GM12892 (cell line): Measurements from ENCODE around the gene RPS27.

ENCODE experiments used
- POLR2A ChIP-seq: IDR thresholded peaks from 2 replicates; pipeline ENCODE4 v1.6.1; 2011; ENCODE audit warnings: low read depth, low read length, control low read depth
- POLR2AphosphoS5 ChIP-seq: IDR thresholded peaks from 2 replicates; pipeline ENCODE4 v1.6.1; 2011; ENCODE audit warnings: low read depth, low read length, control low read depth

DNA sequence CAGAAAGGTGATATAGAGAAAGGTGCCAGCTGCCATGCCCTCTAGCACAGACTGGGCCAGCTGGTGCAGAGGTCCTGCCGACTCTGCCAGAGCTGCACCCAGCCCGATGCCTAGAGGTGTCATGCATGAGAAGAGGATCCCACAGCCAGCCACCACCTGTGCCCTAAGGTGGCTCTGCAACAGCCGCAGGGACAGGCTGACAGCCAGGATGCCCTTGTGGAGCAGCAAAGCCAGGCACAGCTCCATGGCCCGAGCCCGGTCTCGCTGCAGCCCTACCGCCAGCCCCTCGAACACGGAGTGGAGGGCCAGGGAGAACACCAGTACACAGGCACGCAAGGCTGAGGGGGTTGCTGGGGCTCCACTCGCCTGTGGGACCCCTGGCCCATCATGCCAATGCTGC is 30.4 kb upstream of the RPS27 start:
- TF ChIP-seq POLR2A: no peak
- TF ChIP-seq POLR2AphosphoS5: no peak
